Stimulated activated CD8-positive, alpha-beta memory T cell treated with anti-CD3 and anti-CD28 coated beads, Interleukin-4, amount 100 ng/mL, for 4 hours (primary cell): ENCODE data around the gene CMSS1.
"Not testable (repeated sequence)": the region's sequence is repeated elsewhere in the genome, so short reads cannot be mapped to it uniquely, and the experiment has no call there.

Experiments
- DNase-seq, 2 donors: peaks; one replicate each; pipeline ENCODE4 v3.0.0-alpha.2; 2020; ENCODE audit warnings: low read depth in 2 of 2, low spot score in 1 of 2

The CMSS1 gene

GRCh38 chr3:100213891-100214573 is 396.4 kb downstream of the CMSS1 start:
- no peak for DNase-seq

- no peak for DNase-seq
Measured at GRCh38 chr3:100214574-100214964, 396.9 kb downstream of the CMSS1 start.

DNA sequence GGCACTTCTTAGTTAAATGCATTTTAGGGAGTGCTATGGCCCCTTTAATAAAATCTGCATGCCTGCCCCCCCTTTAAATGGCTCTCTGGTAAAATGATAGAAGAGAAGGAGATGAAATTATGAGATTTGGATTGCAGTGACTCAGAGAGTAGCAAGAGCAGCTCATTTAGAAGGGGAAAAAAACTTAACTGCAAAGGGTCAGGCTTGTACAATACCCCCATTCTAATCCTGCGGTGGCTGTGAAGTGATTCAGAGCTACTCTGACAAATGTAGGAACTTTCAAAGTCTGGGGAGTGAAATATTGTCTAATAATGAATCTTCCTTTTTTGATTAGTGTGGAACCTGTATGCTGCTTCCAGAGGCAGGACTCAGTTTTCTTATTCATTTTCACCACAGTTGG is 399.1 kb downstream of the CMSS1 start:
- DNase-seq, result no peak

DNA sequence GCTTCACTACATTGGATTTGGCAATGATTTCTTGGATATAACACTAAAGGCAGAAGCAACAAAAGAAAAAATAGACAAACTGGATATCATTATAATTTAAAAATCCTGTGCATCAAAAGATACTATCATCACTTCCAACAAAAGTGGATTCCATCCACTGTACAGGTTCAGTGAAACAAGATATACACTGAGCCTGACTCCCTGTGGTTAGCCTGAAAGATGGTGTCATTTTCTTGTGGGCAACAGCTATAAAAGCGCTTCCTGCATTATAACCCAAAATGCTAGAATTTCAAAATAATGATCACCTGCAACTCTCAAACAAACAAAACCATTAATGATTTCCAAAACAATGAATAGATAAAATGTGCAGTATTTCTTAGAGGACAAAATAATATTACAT is 403.5 kb downstream of the CMSS1 start:
- no peak for DNase-seq

- no peak for DNase-seq
Measured at GRCh38 chr3:100225193-100225592, 407.5 kb downstream of the CMSS1 start.

- DNase-seq, result no peak
Measured at GRCh38 chr3:100225883-100226282, 408.2 kb downstream of the CMSS1 start.

DNA sequence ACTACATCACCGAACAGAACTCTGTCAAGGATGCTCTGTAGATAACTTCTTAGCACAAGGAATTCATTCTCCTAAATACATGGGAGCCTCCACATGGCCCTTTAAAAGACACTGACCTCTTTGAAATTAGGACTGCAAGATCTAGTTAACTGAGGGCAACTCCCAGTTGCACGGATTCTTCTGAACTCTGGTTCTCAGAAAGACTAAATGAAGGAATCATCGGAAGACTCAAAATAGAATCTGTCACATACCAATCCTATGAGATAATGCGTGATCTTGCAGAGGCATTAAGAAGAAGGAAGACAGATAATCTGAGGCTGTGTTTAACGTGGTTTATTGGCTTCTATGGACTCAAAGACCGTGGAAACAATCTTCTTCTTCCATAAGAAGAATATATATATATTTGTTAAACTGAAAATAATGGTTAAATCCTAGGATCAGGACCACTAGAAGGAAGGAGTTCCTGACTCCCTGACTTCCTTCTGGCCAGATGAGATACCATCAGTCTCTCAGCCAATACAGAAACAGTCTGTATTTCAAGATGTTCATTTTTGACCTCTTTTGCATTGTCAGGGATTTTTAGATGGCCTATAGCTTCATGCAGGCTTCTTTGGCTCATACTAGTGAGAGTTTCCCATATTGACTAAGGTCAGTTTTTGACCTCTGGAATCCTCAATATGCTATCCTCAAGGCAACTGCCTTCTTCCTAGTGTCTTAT is 409.2 kb downstream of the CMSS1 start:
- no peak for DNase-seq

DNA sequence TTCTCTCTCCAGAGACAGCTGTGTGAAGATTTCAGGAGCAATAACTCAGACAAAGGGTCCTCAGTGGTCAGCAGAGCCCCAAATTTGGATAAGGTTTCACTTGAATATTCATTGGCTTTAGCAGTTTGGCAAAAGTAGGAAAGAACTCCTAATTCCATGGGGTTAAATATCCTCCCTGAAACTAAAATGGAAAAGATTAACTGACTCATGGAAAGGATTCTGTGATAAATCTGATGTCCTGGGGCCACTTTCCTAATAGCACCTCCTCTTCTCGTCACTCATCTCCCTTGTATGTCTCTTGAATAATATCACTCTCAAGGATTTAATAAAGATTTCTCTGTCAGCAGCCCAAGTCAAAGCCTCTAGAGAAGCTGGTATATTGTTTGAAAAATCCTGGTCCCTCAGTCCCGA is 409.9 kb downstream of the CMSS1 start:
- no peak for DNase-seq

- DNase-seq, result no peak
Measured at GRCh38 chr3:100228247-100228646, 410.6 kb downstream of the CMSS1 start.

DNA sequence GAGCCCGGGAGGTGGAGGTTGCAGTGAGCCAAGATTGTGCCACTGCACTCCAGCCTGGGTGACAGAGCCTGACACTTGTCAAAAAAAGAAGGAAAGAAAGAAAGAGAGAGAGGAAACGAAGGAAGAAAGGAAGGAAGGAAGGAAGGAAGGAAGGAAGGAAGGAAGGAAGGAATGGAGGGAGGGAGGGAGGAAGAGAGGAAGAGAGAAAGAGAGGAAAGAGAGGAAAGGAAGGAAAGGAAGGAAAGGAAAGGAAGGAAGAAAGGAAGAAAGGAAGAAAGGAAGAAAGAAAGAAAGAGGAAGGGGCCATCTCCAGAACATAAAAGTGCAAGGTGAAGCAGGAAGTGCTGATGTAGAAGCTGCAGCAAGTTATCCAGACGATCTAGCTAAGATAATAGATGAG is 411.5 kb downstream of the CMSS1 start:
- not testable (repeated sequence) for DNase-seq

DNA sequence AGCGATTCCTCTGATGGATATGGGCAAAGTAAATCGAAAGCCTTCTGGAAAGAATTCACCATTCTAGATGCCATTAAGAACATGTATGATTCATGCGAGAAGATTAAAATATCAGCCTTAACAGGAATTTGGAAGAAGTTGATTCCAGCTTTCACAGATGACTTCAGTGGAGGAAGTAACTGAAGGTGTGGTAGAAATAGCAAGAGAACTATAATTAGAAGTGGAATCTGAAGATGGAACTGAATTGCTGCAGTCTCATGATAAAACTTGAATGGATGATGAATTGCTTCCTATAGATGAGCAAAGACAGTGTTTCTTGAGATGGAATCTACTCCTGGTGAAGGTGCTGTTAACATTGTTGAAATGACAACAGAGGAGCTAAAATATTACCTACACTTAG is 413.0 kb downstream of the CMSS1 start:
- DNase-seq, result no peak
